Small intestine (tissue), 7 donors: ENCODE measurements around the gene SPACA7. TPM values are rescaled to one million over a fixed set of nuclear protein-coding genes. Genes with fewer than 3 reads are reported as not detected.

Source experiments
- DNase-seq, 2 donors: peaks; one replicate each; pipeline versions ENCODE4 v3.0.0 to v3.0.0-alpha.2; 2013
- FAIRE-seq: peaks from 2 replicates; lab custom pipeline; 2012; peaks lifted over from hg19 to GRCh38; lab: Jason Lieb, UNC
- H3K27ac ChIP-seq, 3 donors: one replicate each; pipeline ENCODE4 v1.5.1; 2013; ENCODE audit warnings: low read length in 2 of 3, mild to moderate bottlenecking in 2 of 3, control low read depth in 1 of 3, inconsistent platforms in 1 of 3, low read depth in 1 of 3, moderate library complexity in 1 of 3
- H3K27me3 ChIP-seq, 3 donors: one replicate each; pipeline ENCODE4 v1.6.1; 2013; ENCODE audit warnings: low read length in 3 of 3, inconsistent platforms in 1 of 3; ENCODE audit not compliant: control insufficient read depth in 3 of 3, insufficient read depth in 3 of 3
- H3K36me3 ChIP-seq, 3 donors: one replicate each; pipeline ENCODE4 v1.6.1; 2013; ENCODE audit warnings: low read length in 3 of 3, inconsistent platforms in 1 of 3, low read depth in 1 of 3, mild to moderate bottlenecking in 1 of 3, moderate library complexity in 1 of 3; ENCODE audit not compliant: control insufficient read depth in 3 of 3, insufficient read depth in 2 of 3
- H3K4me1 ChIP-seq, 3 donors: one replicate each; pipeline ENCODE4 v1.6.1; 2013; ENCODE audit warnings: low read length in 2 of 3, inconsistent platforms in 1 of 3, low read depth in 1 of 3, mild to moderate bottlenecking in 1 of 3, moderate library complexity in 1 of 3; ENCODE audit not compliant: control insufficient read depth in 3 of 3, insufficient read depth in 2 of 3
- H3K4me3 ChIP-seq, 3 donors: one replicate each; pipeline ENCODE4 v1.5.1; 2013; ENCODE audit warnings: low read length in 3 of 3, control low read depth in 1 of 3, inconsistent platforms in 1 of 3, low read depth in 1 of 3, mild to moderate bottlenecking in 1 of 3, moderate library complexity in 1 of 3
- H3K9me3 ChIP-seq, 2 donors: one replicate each; pipeline ENCODE4 v1.6.1; 2013; ENCODE audit warnings: low read depth in 1 of 2, low read length in 1 of 2; ENCODE audit not compliant: control insufficient read depth in 2 of 2, insufficient read depth in 1 of 2
- WGBS, 3 donors: extraction: QIAGEN DNeasy Blood & Tissue Kit; methylation state at CpG; one replicate each; pipeline ENCODE4 v1.1.7; 2013; 5-methylcytosine and 5-hydroxymethylcytosine counted together
- polyA plus RNA-seq, 4 donors: library from polyadenylated mRNA; stranded (reverse) in 3 of 4; unstranded in 1 of 4; fragments of 200-250 nt in 3 of 4; fragments of 120-200 nt in 1 of 4; gene quantifications; one replicate each; pipeline versions ENCODE4 v1.2.1 to v1.2.3, GENCODE V29; 2013
- donor health status: healthy with polysubstance abuse.
- donor health status: control.
- donor health status: control.
- donor health status: Bipolar disorder and iron deficiency.
- donor health status: healthy.

SPACA7 gene
- polyA plus RNA-seq, 4 donors, result not detected

DNA sequence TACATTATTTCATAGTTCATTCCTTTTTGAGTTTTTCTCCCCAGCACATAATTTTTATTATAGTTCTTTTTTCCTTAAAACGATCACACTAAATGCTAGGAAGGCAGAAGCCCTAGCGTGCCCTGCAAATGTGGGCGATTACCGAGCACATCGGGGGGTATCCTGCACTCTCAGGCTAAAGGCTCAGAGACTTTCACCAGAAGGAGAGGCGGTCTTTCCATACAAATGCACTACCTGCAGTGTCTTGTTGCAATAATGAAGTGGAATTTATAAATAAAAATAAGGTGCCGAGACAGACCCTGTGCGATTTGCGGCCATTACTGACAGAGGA is 29.3 kb upstream of the SPACA7 start:
- no peak for FAIRE-seq
- no peaks in the 10 kb centered on the region for H3K36me3 ChIP-seq
- H3K4me3 ChIP-seq, result no peak overlapping the region
- no peak overlapping the region for H3K27ac ChIP-seq
- H3K4me1 ChIP-seq, result no peaks in the 10 kb centered on the region
- no peaks in the 10 kb centered on the region for H3K9me3 ChIP-seq
- WGBS, 3 donors, result 35 to 39% (median 36%) methylated on average over 9 of the region's 9 CpGs
- DNase-seq, result no peak
- peaks cover 3 to 26% (median 11%) of the 10 kb centered on the region in 3 donors for H3K27me3 ChIP-seq

DNA sequence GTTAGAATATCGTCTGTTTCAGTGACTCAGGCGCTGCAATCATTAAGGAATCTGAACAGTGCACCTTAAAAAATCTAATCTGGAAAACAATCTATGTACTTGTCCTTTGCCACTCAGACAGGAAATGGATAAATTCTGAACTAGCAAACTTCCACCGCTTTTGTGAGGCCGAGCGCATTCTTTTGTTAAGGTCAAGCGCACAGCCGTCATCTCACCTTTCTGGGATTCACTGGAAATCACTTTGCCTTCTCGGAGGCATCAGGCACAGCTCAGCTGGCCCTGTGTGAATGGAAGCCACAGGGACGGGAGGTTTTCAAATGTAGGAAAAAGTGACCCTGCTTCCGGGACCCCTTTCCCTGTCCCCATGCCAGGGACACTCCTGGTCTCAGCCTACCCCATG is 28.2 kb upstream of the SPACA7 start:
- Histone ChIP-seq H3K36me3 (no peaks in the 10 kb centered on the region), H3K27me3 (peaks cover 3 to 23% (median 11%) of the 10 kb centered on the region in 3 donors), H3K4me3 (no peak overlapping the region), H3K27ac (no peak overlapping the region), H3K9me3 (no peaks in the 10 kb centered on the region), H3K4me1 (no peaks in the 10 kb centered on the region)
- WGBS, 3 donors, result 64 to 76% (median 72%) methylated on average over 10 of the region's 10 CpGs
- no peak for FAIRE-seq
- no peak for DNase-seq

GRCh38 chr13:112348642-112349345 is 27.4 kb upstream of the SPACA7 start:
- Histone ChIP-seq H3K4me1 (no peaks in the 10 kb centered on the region), H3K36me3 (no peaks in the 10 kb centered on the region), H3K9me3 (no peaks in the 10 kb centered on the region), H3K4me3 (no peak overlapping the region), H3K27me3 (peaks cover 3 to 23% (median 11%) of the 10 kb centered on the region in 3 donors), H3K27ac (no peak overlapping the region)
- no peak for DNase-seq
- FAIRE-seq, result no peak
- 65 to 82% (median 65%) methylated on average over 12 of the region's 12 CpGs for WGBS, 3 donors

GRCh38 chr13:112349681-112350080 is 26.5 kb upstream of the SPACA7 start:
- H3K4me3 ChIP-seq, result no peak overlapping the region
- WGBS, 3 donors, result 72 to 77% (median 75%) methylated on average over 13 of the region's 13 CpGs
- DNase-seq (no peak), FAIRE-seq (no peak)
- no peaks in the 10 kb centered on the region for H3K9me3 ChIP-seq
- peaks cover 3 to 23% (median 11%) of the 10 kb centered on the region in 3 donors for H3K27me3 ChIP-seq
- H3K27ac ChIP-seq, result no peak overlapping the region
- H3K36me3 ChIP-seq, result no peaks in the 10 kb centered on the region
- H3K4me1 ChIP-seq, result no peaks in the 10 kb centered on the region

DNA sequence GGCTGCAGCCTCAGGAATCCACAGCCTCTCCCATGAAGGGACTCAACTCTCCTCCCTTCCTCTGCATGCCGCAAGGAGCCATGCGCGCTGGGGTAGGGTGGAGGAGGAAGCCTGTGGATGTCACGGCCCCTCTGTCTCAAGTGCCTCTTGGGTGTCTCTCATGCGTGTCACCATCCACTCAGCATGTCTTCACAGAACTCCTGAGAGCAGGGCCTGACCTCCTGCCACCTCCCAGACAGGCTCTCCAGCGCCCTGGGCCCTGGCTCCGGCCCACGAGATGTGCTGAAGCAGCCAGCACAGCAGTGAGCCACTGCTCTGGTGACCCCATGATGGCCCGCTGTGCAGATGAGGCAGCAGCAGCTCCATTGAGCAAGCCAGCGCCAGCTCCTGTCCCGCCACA is 25.9 kb upstream of the SPACA7 start:
- Histone ChIP-seq H3K4me3 (no peak overlapping the region), H3K27me3 (peaks cover 3 to 22% (median 11%) of the 10 kb centered on the region in 3 donors), H3K27ac (no peak overlapping the region), H3K4me1 (no peaks in the 10 kb centered on the region), H3K9me3 (no peaks in the 10 kb centered on the region), H3K36me3 (no peaks in the 10 kb centered on the region)
- WGBS, 3 donors, result 64 to 83% (median 73%) methylated on average over 8 to 11 of the region's 11 CpGs
- DNase-seq (no peak), FAIRE-seq (no peak)

GRCh38 chr13:112351825-112352224 is 24.3 kb upstream of the SPACA7 start:
- DNase-seq, result no peak
- peaks cover 0 to 9% (median 1%) of the 10 kb centered on the region in 3 donors for H3K27me3 ChIP-seq
- 34 to 44% (median 36%) methylated on average over 8 of the region's 8 CpGs for WGBS, 3 donors
- H3K4me1 ChIP-seq, result no peaks in the 10 kb centered on the region
- H3K27ac ChIP-seq, result no peak overlapping the region
- no peaks in the 10 kb centered on the region for H3K9me3 ChIP-seq
- FAIRE-seq, result no peak
- no peaks in the 10 kb centered on the region for H3K36me3 ChIP-seq
- no peak overlapping the region for H3K4me3 ChIP-seq

DNA sequence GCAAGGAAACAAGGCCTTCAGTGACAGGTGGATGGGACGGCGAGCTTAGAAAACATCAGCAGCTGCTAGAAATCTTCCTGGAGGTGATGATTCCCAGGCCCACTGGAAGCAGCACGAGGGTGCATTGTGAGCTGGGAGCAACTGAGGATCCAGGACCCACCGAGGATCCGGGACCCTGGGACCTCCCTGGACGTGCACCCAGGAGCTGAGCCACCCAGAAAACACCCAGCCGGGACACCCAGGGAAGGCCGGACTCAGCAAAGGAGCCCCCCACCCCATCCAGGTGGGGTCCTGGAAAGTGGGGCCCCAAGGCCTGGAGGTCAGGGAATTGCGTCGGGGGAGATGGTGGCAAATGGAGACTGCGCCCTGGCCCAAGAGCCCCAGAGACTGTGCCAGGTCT is 22.3 kb upstream of the SPACA7 start:
- Histone ChIP-seq H3K4me3 (no peak overlapping the region), H3K36me3 (no peaks in the 10 kb centered on the region), H3K4me1 (no peaks in the 10 kb centered on the region), H3K9me3 (no peaks in the 10 kb centered on the region), H3K27ac (no peak overlapping the region), H3K27me3 (no peaks in the 10 kb centered on the region)
- DNase-seq (no peak), FAIRE-seq (no peak)
- 79 to 90% (median 86%) methylated on average over 11 of the region's 11 CpGs for WGBS, 3 donors

- no peak overlapping the region for H3K27ac ChIP-seq
- FAIRE-seq (no peak), DNase-seq (no peak)
- H3K27me3 ChIP-seq, result no peaks in the 10 kb centered on the region
- 86 to 89% (median 88%) methylated on average over 32 of the region's 32 CpGs for WGBS, 3 donors
- no peak overlapping the region for H3K4me3 ChIP-seq
- no peaks in the 10 kb centered on the region for H3K4me1 ChIP-seq
- no peaks in the 10 kb centered on the region for H3K9me3 ChIP-seq
- H3K36me3 ChIP-seq, result no peaks in the 10 kb centered on the region
These were observed 21.6 kb upstream of the SPACA7 start for GRCh38 chr13:112354330-112355273.
